ENCODE measurements around the gene CYB5A.

Gene CYB5A

GRCh38 chr18:74204526-74205152 is 87.1 kb downstream of the CYB5A start:
- DNase-seq = peak; percentile 28

- no peak for DNase-seq
Measured at GRCh38 chr18:74203811-74204210, 88.0 kb downstream of the CYB5A start.

All from fibroblast of skin of abdomen (primary cell).